GM19099 (cell line): Measurements from ENCODE around the gene RPE.

ENCODE experiments used
- POLR2A ChIP-seq: IDR thresholded peaks from 3 replicates; pipeline ENCODE4 v1.6.1; 2011; ENCODE audit warnings: low read depth; ENCODE audit not compliant: insufficient read length; ENCODE audit errors: extremely low read depth

RPE gene

GRCh38 chr2:210002158-210003157 is at the start of gene RPE:
RPE (plus strand) TSS chr2:210002638; CDS start chr2:210002662, 24 bp downstream.
- TF ChIP-seq POLR2A = peak; percentile 87

- no peak for TF ChIP-seq POLR2A
Measured at GRCh38 chr2:209956271-209956670, 46.2 kb upstream of the RPE start.

GRCh38 chr2:209958016-209958415 is 44.4 kb upstream of the RPE start:
- TF ChIP-seq POLR2A = no peak

- no peak for TF ChIP-seq POLR2A
Measured at GRCh38 chr2:209960045-209960444, 42.4 kb upstream of the RPE start.

- TF ChIP-seq POLR2A = no peak
Measured at GRCh38 chr2:209960676-209961630, 41.5 kb upstream of the RPE start.

GRCh38 chr2:209965723-209966122 is 36.7 kb upstream of the RPE start:
- no peak for TF ChIP-seq POLR2A

GRCh38 chr2:209969692-209970091 is 32.7 kb upstream of the RPE start:
- TF ChIP-seq POLR2A = no peak

- no peak for TF ChIP-seq POLR2A
Measured at GRCh38 chr2:209970271-209970670, 32.2 kb upstream of the RPE start.

- no peak for TF ChIP-seq POLR2A
Measured at GRCh38 chr2:209970711-209971110, 31.7 kb upstream of the RPE start.

- no peak for TF ChIP-seq POLR2A
Measured at GRCh38 chr2:209973328-209973727, 29.1 kb upstream of the RPE start.

- TF ChIP-seq POLR2A = no peak
Measured at GRCh38 chr2:209974576-209974975, 27.9 kb upstream of the RPE start.

GRCh38 chr2:209976698-209977385 is 25.6 kb upstream of the RPE start:
- no peak for TF ChIP-seq POLR2A

GRCh38 chr2:209977386-209978239 is 24.8 kb upstream of the RPE start:
- no peak for TF ChIP-seq POLR2A

- no peak for TF ChIP-seq POLR2A
Measured at GRCh38 chr2:209984291-209984690, 18.1 kb upstream of the RPE start.
